ENCODE data around the gene FGD3.
"Not testable (repeated sequence)": the region's sequence is repeated elsewhere in the genome, so short reads cannot be mapped to it uniquely, and the experiment has no call there.

FGD3 gene

GRCh38 chr9:92974761-92975755 is 27.7 kb downstream of the FGD3 start:
- DNase-seq (ENCODE audit: low read depth in 2 of 2, low spot score in 1 of 2) = no peak

GRCh38 chr9:92976431-92976830 is 29.1 kb downstream of the FGD3 start:
- no peak for DNase-seq (ENCODE audit: low read depth in 2 of 2, low spot score in 1 of 2)

- DNase-seq (ENCODE audit: low read depth in 2 of 2, low spot score in 1 of 2) = no peak
Measured at GRCh38 chr9:92977279-92977678, 30.0 kb downstream of the FGD3 start.

- no peak for DNase-seq (ENCODE audit: low read depth in 2 of 2, low spot score in 1 of 2)
Measured at GRCh38 chr9:92978345-92978875, 31.1 kb downstream of the FGD3 start.

GRCh38 chr9:92979283-92980056 is 32.1 kb downstream of the FGD3 start:
- DNase-seq (ENCODE audit: low read depth in 2 of 2, low spot score in 1 of 2) = no peak

GRCh38 chr9:92980085-92980745 is 32.9 kb downstream of the FGD3 start:
- no peak for DNase-seq (ENCODE audit: low read depth in 2 of 2, low spot score in 1 of 2)

- DNase-seq (ENCODE audit: low read depth in 2 of 2, low spot score in 1 of 2) = no peak
Measured at GRCh38 chr9:92982130-92982529, 34.8 kb downstream of the FGD3 start.

GRCh38 chr9:92983984-92984589 is 36.8 kb downstream of the FGD3 start:
- DNase-seq (ENCODE audit: low read depth in 2 of 2, low spot score in 1 of 2) = no peak

GRCh38 chr9:92984976-92985375 is 37.7 kb downstream of the FGD3 start:
- DNase-seq (ENCODE audit: low read depth in 2 of 2, low spot score in 1 of 2) = no peak

GRCh38 chr9:92986176-92987119 is 39.1 kb downstream of the FGD3 start:
- no peak for DNase-seq (ENCODE audit: low read depth in 2 of 2, low spot score in 1 of 2)

- no peak for DNase-seq (ENCODE audit: low read depth in 2 of 2, low spot score in 1 of 2)
Measured at GRCh38 chr9:92988215-92988768, 41.0 kb downstream of the FGD3 start.

GRCh38 chr9:92989561-92989960 is 42.2 kb downstream of the FGD3 start:
- no peak for DNase-seq (ENCODE audit: low read depth in 2 of 2, low spot score in 1 of 2)

- no peak for DNase-seq (ENCODE audit: low read depth in 2 of 2, low spot score in 1 of 2)
Measured at GRCh38 chr9:92990461-92990860, 43.1 kb downstream of the FGD3 start.

- DNase-seq (ENCODE audit: low read depth in 2 of 2, low spot score in 1 of 2) = no peak
Measured at GRCh38 chr9:92992549-92992948, 45.2 kb downstream of the FGD3 start.

GRCh38 chr9:92998871-92999270 is 51.5 kb downstream of the FGD3 start:
- not testable (repeated sequence) for DNase-seq (ENCODE audit: low read depth in 2 of 2, low spot score in 1 of 2)

- DNase-seq (ENCODE audit: low read depth in 2 of 2, low spot score in 1 of 2) = no peak
Measured at GRCh38 chr9:93001031-93001430, 53.7 kb downstream of the FGD3 start.

- DNase-seq (ENCODE audit: low read depth in 2 of 2, low spot score in 1 of 2) = no peak
Measured at GRCh38 chr9:93002700-93003099, 55.4 kb downstream of the FGD3 start.

GRCh38 chr9:93003552-93004407 is 56.5 kb downstream of the FGD3 start:
- DNase-seq (ENCODE audit: low read depth in 2 of 2, low spot score in 1 of 2) = peak; percentile 27 to 33
